Stimulated activated memory B cell treated with anti-CD40 and anti-IgM and Interleukin-4, amounts not matched to agents 10 μg/mL and 1 μg/mL and 100 μg/mL, for 72 hours (primary cell): ENCODE results near the gene SH3BP1.
"Not testable (repeated sequence)": the region's sequence is repeated elsewhere in the genome, so short reads cannot be mapped to it uniquely, and the experiment has no call there.

Source experiments
- ATAC-seq: fragments of 150-1000 bp; cut with Tn5 transposase; 2 replicates; pipeline ENCODE4 v1.10.0; 2021
- H3K27ac Mint-ChIP-seq: one replicate; pipeline ENCODE4 v1.8.0; 2022; ENCODE audit warnings: mild to moderate bottlenecking, mixed read lengths
- H3K27me3 Mint-ChIP-seq: one replicate; pipeline ENCODE4 v1.8.0; 2022; ENCODE audit warnings: mixed read lengths
- H3K36me3 Mint-ChIP-seq: one replicate; pipeline ENCODE4 v1.8.0; 2022; ENCODE audit warnings: mixed read lengths
- H3K4me1 Mint-ChIP-seq: one replicate; pipeline ENCODE4 v1.8.0; 2022; ENCODE audit warnings: mixed read lengths
- H3K4me3 Mint-ChIP-seq: one replicate; pipeline ENCODE4 v1.8.0; 2022; ENCODE audit warnings: mild to moderate bottlenecking, moderate library complexity, mixed read lengths
- H3K9me3 Mint-ChIP-seq: one replicate; pipeline ENCODE4 v1.8.0; 2022; ENCODE audit warnings: mixed read lengths

The SH3BP1 gene

DNA sequence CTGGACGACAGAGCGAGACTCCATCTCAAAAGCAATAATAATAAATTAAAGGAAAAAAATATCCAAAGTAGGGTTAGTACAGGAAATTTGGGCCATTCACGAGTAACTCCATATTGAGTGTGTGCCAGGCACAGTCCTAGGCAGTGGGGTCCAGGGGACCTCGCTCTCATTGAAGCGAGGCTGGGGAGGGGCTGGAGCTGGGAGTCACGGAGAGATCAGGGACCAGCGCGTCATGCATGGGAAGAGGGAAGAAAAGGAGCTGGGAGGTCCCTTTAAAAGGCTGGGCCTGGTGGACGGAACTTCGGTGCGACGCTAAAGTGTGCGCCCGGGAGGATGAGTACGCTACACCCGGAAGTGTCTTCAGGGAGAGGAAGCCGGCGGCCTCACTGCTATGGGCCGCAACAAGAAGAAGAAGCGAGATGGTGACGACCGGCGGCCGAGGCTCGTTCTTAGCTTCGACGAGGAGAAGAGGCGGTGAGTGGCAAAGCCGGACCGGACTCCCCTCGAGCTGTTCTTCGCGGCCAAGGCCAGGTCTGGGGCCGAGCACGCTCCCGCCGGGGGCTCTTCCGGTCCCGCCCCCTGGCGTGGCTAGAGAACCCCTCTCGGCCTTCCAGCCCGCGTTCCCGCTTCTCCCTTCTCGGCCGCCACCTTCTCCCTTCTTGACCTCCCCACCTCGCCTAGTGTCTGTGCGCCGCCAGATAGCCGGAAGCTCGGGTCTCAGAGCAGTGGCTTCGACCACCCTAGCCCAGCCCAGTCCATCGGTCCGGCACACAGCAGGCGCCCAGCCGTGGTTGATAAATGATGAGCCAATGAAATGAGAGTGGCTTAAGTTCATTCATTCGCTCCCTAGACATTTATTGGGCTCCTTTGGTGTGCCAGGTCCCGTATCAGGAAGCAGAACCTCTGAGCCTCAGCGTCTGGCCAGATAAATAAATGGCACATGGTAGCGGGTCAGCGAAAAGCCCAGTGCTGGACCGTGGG is 46.8 kb downstream of the SH3BP1 start, which contains the start of gene NOL12:
Gene NOL12 (plus strand): TSS at position 342 of the 981 bp plus-strand sequence. CDS start 50 bp downstream, at position 392.
- Mint-ChIP-seq H3K9me3 (no peaks in the 10 kb centered on the region), H3K27me3 (no peaks in the 10 kb centered on the region)

DNA sequence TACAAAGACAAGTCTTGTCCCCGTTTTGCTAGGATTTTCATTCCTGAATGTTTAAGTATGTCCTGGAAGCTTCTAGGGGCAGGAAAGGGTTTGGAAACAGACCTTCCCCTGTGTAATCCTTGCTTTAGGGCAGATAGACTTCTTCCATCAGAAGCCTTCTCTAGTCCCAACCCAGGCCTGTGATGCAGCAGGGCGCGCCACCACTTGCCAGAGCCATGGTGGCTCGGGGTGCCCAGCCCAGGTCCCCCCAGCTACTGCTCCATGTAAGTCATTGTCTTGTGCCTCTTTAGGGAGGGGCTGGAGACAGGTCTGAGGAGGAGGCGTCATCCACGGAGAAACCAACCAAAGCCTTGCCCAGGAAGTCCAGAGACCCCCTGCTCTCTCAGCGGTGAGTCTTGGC is 50.9 kb downstream of the SH3BP1 start:
- Mint-ChIP-seq H3K36me3 (peaks cover 52% of the 10 kb centered on the region), H3K4me3 (no peak overlapping the region), H3K9me3 (no peaks in the 10 kb centered on the region), H3K4me1 (peaks cover 28% of the 10 kb centered on the region), H3K27me3 (no peaks in the 10 kb centered on the region), H3K27ac (no peak overlapping the region)
- no peak for ATAC-seq

More for the DNA sequence above, 46.8 kb downstream of the SH3BP1 start, which contains the start of gene NOL12:
- H3K36me3 Mint-ChIP-seq: peaks cover 22% of the 10 kb centered on the region
- ATAC-seq: peak; percentile 94
- peaks cover 38% of the 10 kb centered on the region for H3K4me1 Mint-ChIP-seq
- peak within 1 kb of the TSS; percentile 85 for H3K27ac Mint-ChIP-seq
- peak within 1 kb of the TSS; percentile 95 for H3K4me3 Mint-ChIP-seq

DNA sequence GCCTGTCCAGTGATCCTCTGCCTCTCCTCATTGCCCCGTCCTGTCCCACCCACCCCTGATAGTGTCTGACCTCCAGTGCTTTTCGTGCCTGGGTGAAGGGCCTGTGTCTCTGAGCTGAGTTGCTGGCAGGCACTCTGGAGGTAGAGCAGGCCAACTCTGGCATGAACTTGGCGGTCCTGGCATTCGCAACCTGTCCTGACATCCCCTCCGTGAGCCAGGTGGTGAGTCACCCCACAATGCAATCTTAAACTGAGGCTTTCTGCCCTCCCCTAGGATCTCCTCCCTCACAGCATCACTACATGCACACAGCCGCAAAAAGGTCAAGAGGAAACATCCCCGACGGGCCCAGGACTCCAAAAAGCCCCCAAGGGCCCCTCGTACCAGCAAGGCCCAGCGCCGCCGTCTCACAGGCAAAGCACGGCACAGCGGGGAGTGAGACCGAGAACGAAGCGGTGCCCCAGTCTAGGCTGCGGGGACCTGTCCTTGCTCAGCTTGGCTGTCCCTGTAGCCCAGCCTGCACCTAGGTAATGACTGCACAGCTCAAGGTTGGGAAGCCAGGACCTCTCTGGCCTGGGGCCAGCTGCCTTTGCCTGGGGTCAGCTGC is 51.5 kb downstream of the SH3BP1 start:
- Mint-ChIP-seq H3K4me3 (no peak overlapping the region), H3K9me3 (no peaks in the 10 kb centered on the region), H3K27me3 (no peaks in the 10 kb centered on the region), H3K27ac (no peak overlapping the region), H3K4me1 (peaks cover 28% of the 10 kb centered on the region), H3K36me3 (peaks cover 58% of the 10 kb centered on the region)
- ATAC-seq: no peak

DNA sequence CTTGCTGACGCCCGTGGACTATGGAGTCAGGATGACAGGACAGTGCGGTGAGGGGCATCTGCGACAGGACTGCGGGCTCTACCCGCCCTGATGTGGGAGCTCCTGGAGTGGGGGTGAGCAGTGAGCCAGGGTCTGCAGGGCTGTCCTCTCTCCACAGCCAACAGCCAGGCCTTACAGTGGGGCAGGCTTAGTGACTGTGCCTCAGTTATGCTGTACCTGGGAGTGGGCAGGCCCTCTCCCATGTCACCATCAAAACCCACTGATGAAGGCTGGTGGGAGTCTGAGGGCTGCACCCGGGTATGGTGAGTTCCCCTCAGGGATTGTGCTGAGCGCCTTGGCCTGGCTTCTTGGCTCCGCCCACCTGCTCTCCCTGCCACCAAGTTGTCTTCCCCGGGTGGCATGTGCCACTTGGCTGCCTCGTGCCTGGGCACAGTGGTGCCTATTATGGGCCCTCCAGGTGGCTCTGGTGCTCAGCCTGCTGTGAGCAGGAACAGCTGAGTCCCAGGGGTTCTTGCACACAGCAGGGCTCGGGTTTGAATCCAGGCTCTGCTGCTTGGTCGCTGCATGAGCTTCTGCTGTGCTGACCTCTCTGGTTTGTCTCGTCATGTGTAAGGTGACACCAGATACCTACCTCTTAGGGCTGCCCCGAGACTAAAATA is 53.3 kb downstream of the SH3BP1 start:
- Mint-ChIP-seq H3K36me3 (peaks cover 58% of the 10 kb centered on the region), H3K27me3 (no peaks in the 10 kb centered on the region), H3K4me1 (peaks cover 26% of the 10 kb centered on the region), H3K27ac (no peak overlapping the region), H3K9me3 (no peaks in the 10 kb centered on the region), H3K4me3 (no peak overlapping the region)
- no peak for ATAC-seq

DNA sequence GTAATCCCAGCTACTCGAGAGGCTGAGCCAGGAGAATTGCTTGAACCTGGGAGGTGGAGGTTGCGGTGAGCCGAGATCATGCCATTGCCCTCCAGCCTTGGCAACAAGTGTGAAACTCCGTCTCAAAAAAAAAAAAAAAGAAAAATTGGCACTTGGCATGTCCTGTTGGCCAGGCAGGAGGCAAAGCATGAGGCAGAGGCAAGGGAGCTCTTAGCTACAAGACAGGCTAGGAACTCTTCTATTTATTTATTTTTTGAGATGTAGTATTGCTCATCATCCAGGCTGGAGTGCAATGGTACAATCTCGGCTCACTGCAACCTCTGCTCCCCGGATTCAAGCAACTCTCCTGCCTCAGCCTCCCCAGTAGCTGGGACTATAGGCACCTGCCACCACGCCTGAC is 54.7 kb downstream of the SH3BP1 start:
- not testable (repeated sequence) for H3K27ac Mint-ChIP-seq, ATAC-seq, H3K4me3 Mint-ChIP-seq, H3K27me3 Mint-ChIP-seq, H3K9me3 Mint-ChIP-seq
- peaks cover 47% of the 10 kb centered on the region for H3K36me3 Mint-ChIP-seq
- peaks cover 19% of the 10 kb centered on the region for H3K4me1 Mint-ChIP-seq

DNA sequence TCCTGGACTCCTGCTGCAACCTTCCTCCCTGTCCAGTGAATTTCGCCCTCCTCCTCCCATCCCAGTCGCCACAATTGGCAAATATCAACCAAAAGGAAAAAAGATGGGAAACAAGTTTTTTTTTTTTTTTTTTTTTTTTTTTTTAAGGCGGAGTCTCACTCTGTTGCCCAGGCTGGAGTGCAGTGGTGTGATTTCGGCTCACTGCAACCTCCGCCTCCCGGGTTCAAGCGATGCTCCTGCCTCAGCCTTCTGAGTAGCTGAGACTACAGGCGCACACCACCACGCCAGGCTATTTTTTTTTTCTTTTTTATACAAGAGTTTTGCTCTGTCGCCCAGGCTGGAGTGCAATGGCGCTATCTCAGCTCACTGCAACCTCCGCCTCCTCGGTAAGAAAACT is 56.8 kb downstream of the SH3BP1 start:
- H3K4me1 Mint-ChIP-seq: peaks cover 19% of the 10 kb centered on the region
- H3K27me3 Mint-ChIP-seq, ATAC-seq, H3K27ac Mint-ChIP-seq, H3K4me3 Mint-ChIP-seq, H3K9me3 Mint-ChIP-seq: not testable (repeated sequence)
- peaks cover 37% of the 10 kb centered on the region for H3K36me3 Mint-ChIP-seq

DNA sequence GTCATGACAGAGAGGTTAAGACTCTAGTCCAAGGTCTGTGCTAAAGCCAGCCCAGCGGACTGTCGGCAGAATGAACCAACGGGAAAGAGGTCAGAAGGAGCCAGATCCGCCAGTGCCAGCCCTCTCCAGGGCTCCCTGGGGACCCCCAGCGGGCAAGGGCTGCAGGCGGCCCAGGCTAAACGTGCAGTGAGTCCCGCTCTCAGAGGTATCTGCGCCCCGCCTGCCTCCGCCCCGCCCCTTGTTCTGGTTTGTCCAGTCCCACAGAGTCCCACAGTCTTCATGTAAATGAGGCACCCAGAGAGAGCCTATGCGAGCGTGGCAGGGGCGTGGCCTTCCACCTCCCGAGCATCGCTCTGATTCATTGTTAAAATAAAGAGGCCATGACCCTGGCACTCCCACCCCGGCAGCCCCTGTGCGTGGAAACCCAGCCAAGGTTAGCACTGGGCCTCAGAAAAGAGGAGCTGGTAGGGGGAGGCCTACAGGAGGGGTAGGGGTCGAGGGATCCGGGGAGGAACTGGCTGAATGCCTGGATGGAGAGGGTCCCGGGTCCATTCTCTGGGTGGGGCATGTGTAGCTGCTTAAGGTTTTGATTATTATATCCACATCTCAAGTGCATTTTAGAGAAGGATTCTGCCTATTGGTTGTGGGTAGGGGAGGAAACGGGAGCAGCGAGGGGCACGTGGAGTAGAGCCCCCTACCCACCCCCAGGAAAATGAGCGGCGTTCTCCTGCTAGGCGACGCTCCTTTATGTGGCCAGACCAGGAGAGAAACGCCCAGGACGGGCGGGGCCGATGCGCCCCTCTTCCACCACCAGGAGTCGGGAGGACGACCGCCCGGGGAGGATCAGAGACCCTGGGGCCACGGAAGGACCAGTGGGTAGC is 57.4 kb downstream of the SH3BP1 start, which contains the start of gene TRIOBP:
Gene TRIOBP (plus strand): TSS at position 392 of the 881 bp plus-strand sequence. CDS start 4,318 bp downstream, outside the sequence.
- no peak within 1 kb of the TSS for H3K27ac Mint-ChIP-seq
- H3K4me1 Mint-ChIP-seq: peaks cover 19% of the 10 kb centered on the region
- peaks cover 31% of the 10 kb centered on the region for H3K36me3 Mint-ChIP-seq
- H3K4me3 Mint-ChIP-seq: no peak within 1 kb of the TSS
- no peaks in the 10 kb centered on the region for H3K27me3 Mint-ChIP-seq
- peak; percentile 94 for ATAC-seq
- H3K9me3 Mint-ChIP-seq: no peaks in the 10 kb centered on the region

DNA sequence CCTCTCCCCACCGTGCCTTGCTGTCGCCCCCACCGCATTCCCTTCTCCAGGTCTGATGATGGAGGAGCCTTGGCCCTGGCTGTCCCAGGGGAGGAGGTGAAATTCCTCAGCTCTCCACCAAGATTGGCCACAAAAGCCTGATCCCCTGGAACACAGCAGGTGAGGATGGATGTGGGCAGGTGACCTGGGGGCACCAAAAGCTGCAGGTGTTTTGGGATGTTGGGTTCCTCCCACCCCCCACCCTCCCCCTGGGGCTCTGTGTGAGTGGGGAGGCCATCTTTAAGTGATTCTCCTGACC is 58.0 kb downstream of the SH3BP1 start:
- H3K4me3 Mint-ChIP-seq: no peak overlapping the region
- no peaks in the 10 kb centered on the region for H3K27me3 Mint-ChIP-seq
- peaks cover 25% of the 10 kb centered on the region for H3K36me3 Mint-ChIP-seq
- H3K4me1 Mint-ChIP-seq: peaks cover 19% of the 10 kb centered on the region
- no peaks in the 10 kb centered on the region for H3K9me3 Mint-ChIP-seq
- ATAC-seq: no peak
- no peak overlapping the region for H3K27ac Mint-ChIP-seq

DNA sequence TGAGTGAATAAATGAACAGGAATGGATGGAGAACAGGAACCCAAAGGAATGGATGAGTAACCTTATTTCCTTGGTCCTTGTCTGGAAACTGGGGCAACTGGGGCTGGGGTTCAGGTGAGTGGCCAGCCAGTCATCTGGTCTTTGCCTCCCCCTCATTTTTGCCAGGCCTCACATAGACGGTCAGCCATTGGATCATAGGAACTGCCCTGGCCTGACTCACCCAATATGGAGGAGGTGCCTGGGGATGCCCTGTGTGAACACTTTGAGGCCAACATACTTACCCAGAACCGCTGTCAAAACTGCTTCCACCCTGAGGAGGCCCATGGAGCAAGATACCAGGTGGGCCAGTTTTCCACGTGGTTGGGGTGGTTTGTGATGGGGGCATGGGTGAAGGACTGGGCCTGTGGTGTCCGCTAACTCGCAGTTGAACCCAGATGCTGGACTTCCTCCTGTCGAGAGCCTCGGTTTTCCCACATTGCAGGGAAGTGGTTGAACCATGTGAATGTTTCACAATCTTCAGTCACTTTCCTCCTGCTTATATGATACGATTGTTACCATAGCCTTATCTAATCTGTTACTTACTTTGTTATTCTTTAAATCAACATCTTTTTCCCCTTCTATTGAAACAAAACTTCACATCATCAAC is 61.8 kb downstream of the SH3BP1 start:
- ATAC-seq: no peak
- H3K4me1 Mint-ChIP-seq: peaks cover 9% of the 10 kb centered on the region
- no peak overlapping the region for H3K27ac Mint-ChIP-seq
- no peaks in the 10 kb centered on the region for H3K9me3 Mint-ChIP-seq
- peaks cover 23% of the 10 kb centered on the region for H3K36me3 Mint-ChIP-seq
- H3K4me3 Mint-ChIP-seq: no peak overlapping the region
- no peaks in the 10 kb centered on the region for H3K27me3 Mint-ChIP-seq

DNA sequence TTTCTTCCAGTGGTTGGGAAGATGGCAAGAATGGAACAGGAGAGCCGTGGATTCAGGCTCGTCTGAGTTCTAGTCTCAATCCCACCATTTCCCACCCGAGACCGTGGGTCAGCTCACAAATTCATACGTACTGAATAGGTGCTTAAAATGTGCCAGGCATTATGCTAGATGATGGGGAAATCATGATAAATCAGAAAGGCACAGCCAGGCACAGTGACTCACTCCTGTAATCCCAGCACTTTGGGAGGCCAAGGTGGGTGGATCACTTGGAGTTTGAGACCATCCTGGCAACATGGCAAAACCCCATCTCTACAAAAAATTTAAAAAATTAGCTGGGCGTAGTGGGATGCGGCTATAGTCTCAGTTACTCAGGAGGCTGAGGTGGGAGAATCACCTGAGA is 64.4 kb downstream of the SH3BP1 start:
- Mint-ChIP-seq H3K9me3 (no peaks in the 10 kb centered on the region), H3K27me3 (no peaks in the 10 kb centered on the region), H3K4me3 (no peak overlapping the region), H3K36me3 (peaks cover 23% of the 10 kb centered on the region), H3K4me1 (no peaks in the 10 kb centered on the region), H3K27ac (no peak overlapping the region)
- no peak for ATAC-seq

DNA sequence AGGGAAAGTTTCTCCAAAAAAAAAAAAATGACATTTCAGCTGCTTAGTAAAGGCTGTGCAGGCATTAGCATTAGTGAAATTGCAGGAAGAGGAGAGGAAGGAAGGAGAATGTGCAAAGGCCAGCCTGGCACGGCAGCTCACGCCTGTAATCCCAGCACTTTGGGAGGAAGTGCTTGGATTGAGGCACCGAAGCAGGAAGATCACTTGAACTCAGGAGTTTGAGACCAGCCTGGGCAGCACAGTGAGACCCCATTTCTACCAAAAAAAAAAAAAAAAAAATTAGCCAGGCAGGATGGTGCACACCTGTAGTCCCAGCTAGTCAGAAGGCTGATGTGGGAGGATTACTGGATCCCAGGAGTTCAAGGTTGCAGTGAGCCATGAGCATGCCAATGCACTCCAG is 65.2 kb downstream of the SH3BP1 start:
- no peak overlapping the region for H3K27ac Mint-ChIP-seq
- H3K9me3 Mint-ChIP-seq: no peaks in the 10 kb centered on the region
- H3K4me1 Mint-ChIP-seq: no peaks in the 10 kb centered on the region
- ATAC-seq: no peak
- peaks cover 24% of the 10 kb centered on the region for H3K36me3 Mint-ChIP-seq
- H3K4me3 Mint-ChIP-seq: no peak overlapping the region
- H3K27me3 Mint-ChIP-seq: no peaks in the 10 kb centered on the region

DNA sequence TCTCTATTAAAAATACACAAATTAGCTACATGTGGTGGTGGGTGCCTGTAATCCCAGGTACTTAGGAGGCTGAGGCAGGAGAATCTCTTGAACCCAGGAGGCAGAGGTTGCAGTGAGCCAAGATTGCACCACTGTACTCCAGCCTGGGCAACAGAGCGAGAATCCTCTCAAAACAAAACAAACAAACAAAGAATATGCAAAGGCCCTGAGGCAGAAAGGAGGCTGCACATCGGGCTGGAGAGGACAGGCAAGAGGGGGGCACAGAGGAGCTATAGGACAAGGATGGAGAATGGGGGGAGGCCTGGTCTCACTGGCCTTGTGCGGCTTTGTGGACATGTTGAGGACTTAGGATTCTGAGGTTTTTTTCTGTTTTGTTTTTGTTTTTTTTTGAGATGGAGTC is 65.7 kb downstream of the SH3BP1 start:
- no peak overlapping the region for H3K4me3 Mint-ChIP-seq

More for the DNA sequence above, 65.7 kb downstream of the SH3BP1 start:
- peaks cover 29% of the 10 kb centered on the region for H3K36me3 Mint-ChIP-seq
- H3K4me1 Mint-ChIP-seq: no peaks in the 10 kb centered on the region
- no peak for ATAC-seq
- H3K27ac Mint-ChIP-seq: no peak overlapping the region
- no peaks in the 10 kb centered on the region for H3K27me3 Mint-ChIP-seq
- no peaks in the 10 kb centered on the region for H3K9me3 Mint-ChIP-seq
